HG02840 (cell line): ENCODE measurements around the gene CENPA.
A peak's percentile ranks its signal among the peaks of the same experiment; 100 is the strongest.
"Not testable (repeated sequence)": the region's sequence is repeated elsewhere in the genome, so short reads cannot be mapped to it uniquely, and the experiment has no call there.

ENCODE experiments used
- ATAC-seq: cut with Tn5 transposase; IDR thresholded peaks from one replicate; pipeline ENCODE4 v1.9.1; 2021; ENCODE audit warnings: mild to moderate bottlenecking, moderate library complexity, moderate number of reproducible peaks; ENCODE audit not compliant: unreplicated experiment, low FRiP score

The CENPA gene

DNA sequence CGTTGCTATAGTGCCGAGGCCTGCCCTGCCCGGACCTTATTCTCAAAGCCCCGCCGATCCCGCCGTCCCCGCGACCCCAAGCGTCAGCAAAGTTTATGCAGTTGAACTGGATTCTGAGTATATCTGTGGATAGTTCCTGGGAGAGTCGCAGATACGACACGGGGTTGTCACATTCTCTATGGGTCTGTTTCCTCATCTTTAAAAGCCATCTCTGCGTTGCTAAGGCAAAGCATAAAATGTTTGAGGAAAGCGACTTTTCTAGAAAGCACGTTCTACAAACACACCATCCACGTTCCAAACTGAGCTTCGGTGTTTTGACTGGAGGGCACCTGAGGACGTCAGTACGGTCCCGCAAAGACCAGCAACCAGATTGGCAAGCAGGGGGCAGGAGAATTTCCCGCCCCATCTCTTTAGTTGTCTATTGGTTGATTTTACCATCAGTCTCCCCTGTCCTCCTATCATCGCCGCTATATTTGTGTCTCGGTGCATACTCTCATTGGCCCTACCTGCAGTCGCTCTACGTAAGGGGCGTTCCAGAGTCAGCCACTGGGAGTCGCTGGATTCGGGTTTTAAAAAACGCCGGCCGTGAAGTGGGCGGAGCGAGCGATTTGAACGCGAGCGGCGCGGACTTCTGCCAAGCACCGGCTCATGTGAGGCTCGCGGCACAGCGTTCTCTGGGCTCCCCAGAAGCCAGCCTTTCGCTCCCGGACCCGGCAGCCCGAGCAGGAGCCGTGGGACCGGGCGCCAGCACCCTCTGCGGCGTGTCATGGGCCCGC lies at the start of gene CENPA:
CENPA (plus strand) TSS at position 626 of the 776 bp plus-strand sequence; CDS start at position 767, 141 bp downstream.
- ATAC-seq: peak; percentile 98

DNA sequence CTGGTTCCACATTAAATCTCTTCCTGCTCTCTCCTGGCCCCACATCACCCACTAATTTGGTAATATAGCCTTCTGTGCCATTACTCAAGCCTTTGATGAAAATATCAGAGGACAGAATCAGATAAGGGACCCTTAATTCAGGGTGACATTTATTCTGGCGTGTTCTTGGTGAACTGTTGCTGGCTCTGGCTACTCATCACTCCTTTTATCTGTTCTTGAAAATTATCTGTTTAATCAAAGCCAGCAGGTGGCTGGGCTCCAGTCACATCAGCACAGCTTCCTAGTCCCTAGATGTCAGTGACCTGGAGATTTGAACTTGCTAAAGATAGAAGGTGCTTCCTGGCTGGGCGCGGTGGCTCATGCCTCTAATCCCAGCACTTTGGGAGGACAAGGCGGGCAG lies 48.6 kb upstream of the CENPA start:
- no peak for ATAC-seq

DNA sequence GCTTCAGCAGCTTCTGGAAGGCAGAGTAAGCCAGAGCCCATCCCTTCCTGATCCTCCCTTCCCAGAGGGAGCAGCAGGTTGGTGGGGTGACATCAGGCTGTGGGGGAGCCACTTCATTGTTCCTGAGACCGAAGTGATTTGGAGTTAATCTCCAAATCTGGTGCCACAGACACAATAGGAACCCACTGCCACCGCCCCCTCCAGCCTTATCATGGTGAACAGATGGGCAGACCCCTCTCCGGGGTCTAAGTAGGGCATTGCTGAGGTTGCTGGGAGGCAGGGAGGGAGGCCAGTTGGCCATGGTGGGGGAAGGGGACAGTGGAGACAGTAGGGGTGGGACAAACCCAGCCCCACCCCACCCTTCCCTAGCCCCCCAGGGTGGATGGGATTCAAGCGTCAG lies 47.4 kb upstream of the CENPA start:
- ATAC-seq: no peak

DNA sequence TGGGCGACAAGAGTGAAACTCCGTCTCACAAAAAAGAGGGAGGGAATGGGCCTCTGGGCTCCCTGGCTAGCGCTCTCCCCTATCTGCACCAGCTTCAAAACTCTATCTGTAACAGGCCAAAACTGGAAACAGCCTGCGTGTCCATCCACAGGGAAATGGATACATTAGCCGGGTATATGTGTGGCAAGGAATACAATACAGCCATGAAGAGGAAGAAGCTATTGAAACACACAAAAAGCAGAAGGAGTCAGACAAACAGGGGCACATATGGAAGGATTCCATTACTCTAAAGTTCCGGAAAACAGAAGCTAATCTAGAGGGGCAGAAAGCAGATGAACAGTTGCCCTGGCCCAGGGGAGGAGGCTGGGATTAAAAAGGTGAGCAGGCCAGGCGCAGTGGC lies 46.3 kb upstream of the CENPA start:
- ATAC-seq: no peak

DNA sequence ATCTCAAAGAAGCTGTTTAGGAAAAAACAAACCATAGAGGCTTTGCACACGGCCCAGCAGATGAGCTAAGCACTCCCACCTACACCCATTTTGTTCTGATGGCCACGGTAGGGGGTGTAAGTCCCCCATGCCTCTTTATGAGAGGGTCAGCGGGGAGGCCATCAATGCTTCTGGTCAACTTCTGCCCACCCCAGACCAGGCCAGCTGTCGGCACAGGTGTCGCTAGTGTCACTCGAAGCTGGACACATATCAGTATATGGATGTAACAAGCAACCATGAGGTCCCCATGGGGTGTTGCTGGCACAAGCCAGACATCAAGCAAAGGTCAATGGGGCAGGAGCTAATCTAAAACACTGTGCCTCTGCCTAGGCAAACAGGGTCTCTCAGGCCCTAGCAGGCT lies 45.5 kb upstream of the CENPA start:
- ATAC-seq: no peak

DNA sequence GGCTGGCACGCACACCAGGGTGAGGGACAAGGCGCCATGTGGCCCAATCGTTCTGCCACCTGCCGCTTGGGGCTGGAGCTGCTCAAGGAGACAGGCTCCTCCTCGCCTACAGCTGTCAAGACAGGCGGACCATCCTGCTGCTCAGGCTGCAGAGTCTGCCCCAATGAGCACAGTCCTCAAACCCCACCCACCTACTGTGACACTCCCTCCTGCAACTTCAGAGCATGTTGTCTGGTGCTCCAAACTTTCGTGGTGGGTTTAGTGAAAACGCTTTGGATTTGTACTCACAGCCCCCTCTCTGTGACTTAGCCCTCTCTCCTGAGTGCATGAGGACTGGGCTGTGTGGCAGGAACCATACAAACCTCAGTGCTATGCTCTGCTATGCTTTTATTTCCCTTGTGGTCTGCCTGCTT lies 45.0 kb upstream of the CENPA start:
- no peak for ATAC-seq

DNA sequence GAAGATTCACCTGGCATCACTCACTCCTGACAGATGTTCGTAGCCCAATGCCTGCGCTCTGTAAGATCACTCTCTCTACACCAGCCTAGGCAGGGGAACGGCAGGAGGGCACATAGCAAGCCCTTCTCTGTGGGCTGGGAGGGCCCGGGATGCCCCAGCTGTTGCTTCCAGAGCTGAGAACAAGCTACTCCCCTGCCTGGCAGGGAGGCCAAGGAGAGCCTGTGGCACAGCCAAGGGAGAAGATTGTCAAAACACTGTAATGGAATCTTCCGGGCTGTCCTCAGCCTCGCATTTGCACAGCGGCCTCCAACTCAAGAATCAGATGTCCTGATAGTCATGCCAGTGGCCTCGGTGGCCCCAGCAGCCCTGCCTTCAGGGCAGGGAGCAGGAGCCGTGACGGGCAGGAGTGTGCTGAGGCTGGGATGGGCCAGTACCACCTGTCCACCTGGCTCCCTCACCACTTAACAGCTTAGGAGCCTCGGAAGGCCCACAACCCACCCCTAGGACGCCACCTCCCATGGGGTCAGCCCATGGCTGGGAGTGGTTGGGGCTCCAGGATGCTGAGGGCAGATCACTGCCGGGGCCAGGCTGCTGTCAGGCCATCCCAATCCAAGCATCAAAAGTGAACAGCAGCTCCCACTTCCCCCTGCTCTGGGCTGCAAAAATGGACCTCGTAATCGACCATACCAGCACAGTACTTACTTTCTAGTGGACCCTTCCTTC lies 43.6 kb upstream of the CENPA start:
- no peak for ATAC-seq

DNA sequence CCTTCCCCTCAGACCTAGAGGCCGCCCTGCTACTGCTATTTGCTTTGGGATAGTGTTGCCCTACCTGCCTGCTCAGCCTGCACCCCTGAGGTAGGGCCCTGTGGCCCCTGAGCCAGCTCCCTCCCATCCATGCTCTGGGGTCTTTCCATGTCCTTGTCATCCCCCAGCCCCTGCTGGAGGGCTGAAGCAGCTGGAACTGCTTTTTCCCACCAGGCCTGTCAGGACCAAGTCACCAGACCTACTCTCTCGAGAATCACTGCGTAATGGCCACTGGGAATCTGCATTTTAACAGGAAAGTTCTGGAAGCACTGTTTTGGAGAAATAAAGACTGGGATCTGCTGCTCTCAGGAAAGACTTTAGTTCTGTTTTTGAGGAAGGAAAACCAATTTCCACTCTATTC lies 42.0 kb upstream of the CENPA start:
- ATAC-seq: no peak

DNA sequence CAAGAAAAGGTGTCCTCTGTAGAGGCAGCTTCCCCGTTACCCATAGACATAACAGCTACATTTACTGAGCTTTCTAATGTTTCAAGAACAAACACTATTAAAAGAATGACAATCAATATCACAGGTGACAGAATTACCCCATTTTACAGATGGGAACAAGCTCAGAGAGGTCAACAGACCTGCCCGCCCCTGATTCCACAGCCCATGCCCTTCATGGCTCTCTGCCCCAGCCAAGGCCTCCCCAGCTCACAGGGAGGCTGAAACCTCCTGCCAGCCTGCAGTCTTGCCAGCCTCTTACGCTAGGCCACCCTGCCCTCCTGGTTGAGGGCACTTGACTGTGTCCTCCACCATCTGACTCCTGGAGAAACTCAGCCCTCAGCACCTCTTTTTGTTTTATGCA lies 40.9 kb upstream of the CENPA start:
- no peak for ATAC-seq

DNA sequence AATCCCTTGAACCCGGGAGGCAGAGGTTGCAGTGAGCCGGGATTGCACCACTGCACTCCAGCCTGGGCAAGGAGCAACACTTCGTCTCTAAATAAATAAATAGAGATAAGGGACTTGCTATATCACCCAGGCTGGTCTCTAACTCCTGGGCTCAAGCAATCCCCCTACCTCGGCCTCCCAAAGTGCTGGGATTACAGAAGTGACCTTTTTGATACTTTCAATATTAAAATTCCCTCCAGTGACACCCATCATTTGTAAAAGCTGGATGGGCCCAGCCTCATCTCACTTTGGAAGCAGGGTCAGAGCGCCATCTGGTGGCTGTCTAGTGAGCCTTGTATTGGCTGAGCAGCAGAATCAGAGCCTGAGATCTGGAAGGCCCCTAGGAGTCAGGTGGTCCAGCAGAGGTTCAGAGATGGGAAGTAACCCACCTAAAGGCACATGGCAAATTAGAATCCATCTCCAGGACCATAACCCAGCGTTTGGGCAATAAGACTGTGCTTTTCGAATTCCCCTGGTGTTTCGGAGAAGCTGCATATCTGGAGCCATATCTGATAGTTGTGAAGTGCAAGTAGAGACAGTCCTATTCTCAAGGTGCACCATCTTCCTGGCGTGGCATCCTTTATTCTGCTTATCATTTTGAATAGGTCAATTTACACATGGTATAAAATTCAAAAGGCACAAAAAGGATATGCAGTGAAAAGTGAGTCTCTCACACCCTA lies 40.1 kb upstream of the CENPA start:
- ATAC-seq: no peak

DNA sequence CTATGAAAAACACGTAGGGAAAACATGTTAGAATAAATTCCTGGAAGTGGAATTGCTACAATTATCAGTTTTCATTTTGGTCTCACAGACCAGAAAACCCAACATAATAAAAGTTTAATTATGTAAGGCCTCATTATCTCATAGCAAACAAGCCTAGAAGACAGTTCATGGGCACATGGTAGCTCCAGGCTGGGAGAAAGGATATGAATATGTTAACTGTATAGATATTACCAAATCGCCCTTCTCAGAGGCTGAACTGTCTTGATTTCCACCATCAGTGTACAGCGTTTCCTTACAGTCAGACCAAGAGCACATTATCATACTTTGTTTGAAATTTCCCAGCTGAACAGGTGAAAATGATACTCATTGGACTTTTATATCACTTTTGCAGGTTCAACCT lies 38.9 kb upstream of the CENPA start:
- ATAC-seq: no peak

DNA sequence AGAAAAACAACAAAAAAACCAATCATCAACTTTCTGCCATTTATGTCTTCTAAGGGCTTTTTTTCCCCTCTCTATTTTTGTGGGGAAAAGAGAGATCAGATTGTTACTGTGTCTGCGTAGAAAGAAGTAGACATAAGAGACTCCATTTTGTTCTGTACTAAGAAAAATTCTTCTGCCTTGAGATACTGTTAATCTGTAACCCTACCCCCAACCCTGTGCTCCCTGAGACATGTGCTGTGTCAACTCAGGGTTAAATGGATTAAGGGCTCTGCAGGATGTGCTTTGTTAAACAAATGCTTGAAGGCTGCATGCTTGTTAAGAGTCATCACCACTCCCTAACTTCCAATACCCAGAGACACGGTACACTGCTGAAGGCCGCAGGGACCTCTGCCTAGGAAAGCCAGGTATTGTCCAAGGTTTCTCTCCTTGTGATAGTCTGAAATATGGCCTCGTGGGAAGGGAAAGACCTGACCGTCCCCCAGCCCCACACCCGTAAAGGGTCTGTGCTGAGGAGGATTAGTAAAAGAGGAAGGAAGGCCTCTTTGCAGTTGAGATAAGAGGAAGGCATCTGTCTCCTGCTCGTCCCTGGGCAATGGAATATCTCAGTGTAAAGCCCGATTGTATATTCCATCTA lies 36.0 kb upstream of the CENPA start:
- not testable (repeated sequence) for ATAC-seq

DNA sequence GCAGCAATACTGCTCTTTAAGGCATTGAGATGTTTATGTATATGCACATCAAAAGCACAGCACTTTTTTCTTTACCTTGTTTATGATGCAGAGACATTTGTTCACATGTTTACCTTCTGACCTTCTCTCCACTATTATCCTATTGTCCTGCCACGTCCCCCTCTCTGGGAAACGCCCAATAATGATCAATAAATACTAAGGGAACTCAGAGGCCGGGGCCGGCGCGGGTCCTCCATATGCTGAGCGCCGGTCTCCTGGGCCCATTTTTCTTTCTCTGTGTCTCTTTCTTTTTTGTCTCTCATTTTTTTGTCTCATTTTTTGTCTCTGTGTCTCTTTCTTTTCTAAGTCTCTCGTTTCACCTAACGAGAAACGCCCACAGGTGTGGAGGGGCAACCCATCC lies 35.4 kb upstream of the CENPA start:
- ATAC-seq: not testable (repeated sequence)

DNA sequence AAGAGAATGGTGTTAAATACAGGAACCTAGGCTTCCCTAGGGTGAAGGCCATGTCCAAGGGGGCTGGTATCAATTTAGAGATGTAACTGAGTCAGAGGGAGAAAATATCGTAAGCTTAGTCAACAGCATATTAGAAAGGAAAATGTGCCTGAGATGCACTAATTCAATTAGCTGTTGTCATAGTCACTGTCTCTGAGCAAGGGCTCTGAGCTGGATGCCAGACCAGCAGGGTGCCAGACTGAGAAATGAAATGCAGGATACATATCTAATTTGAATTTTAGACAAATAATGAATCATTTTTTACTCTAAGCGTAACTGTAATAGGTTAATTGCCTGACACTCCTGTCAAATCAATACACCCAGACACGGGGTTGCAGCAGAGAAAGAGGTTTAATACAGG lies 33.2 kb upstream of the CENPA start:
- no peak for ATAC-seq

DNA sequence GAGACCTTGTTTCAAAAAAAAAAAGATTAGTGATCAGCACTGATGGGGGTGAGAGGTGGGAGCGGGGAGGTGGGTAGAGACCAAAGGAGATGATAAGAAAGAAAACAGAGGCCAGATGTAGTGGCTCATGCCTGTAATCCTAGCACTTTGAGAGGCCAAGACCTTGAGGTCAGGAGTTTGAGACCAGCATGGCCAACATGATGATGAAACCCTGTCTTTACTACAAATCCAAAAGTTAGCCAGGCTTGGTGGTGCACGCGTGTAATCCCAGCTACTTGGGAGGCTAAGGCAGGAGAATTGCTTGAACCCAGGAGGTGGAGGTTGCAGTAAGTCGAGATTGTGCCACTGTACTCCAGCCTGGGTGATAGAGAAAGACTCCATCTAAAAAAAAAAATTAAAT lies 31.3 kb upstream of the CENPA start:
- no peak for ATAC-seq

DNA sequence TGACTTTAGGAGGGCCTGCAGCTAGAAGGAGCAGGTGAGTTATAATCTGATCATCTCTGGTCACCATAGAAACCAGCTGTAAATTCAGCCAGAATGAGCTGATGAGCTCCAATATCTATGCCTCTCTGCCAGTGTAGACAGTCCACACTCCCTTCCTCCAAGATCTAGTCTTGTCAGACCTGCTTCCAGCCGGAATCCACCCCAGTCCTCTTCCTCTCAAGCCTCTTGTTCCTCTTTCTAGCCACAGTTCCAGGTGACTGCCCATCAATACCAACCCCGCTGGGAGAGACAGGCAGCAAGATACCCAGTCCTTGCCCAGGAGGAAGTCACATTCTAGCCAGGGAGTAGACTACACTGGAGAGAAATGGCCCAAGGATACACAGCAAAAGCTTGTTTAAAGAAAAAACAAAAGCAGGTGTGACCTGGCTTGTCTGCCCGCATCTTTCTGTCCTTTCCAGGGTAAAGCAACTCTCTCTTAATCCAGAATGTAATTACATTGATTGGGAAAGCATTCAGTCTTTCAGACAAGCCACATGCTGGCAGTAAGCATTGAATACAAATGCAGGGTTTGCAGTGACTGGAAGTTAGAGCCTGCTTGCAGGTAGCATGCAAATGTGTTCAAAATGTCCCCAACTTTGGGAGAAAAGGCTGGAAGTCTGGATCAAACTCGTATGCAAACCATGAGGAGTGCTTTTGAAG lies 30.7 kb upstream of the CENPA start:
- no peak for ATAC-seq

DNA sequence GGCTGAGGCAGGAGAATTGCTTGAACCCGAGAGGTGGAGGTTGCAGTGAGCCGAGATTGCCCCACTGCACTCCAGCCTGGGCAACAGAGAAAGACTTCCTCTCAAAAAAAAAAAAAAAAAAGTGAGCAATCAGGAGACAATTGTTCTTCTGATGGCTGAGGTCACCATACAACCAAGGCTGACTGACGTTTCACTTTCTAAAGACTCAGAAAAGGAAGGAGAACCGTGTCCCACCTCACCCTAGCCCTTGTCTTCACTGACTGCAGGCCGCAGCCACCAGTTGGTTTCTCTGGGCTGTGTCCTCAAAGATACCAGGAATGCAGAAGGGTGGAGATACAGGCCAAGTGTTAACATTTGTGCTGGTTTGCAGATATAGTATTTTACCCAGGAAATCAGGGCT lies 29.5 kb upstream of the CENPA start:
- no peak for ATAC-seq

DNA sequence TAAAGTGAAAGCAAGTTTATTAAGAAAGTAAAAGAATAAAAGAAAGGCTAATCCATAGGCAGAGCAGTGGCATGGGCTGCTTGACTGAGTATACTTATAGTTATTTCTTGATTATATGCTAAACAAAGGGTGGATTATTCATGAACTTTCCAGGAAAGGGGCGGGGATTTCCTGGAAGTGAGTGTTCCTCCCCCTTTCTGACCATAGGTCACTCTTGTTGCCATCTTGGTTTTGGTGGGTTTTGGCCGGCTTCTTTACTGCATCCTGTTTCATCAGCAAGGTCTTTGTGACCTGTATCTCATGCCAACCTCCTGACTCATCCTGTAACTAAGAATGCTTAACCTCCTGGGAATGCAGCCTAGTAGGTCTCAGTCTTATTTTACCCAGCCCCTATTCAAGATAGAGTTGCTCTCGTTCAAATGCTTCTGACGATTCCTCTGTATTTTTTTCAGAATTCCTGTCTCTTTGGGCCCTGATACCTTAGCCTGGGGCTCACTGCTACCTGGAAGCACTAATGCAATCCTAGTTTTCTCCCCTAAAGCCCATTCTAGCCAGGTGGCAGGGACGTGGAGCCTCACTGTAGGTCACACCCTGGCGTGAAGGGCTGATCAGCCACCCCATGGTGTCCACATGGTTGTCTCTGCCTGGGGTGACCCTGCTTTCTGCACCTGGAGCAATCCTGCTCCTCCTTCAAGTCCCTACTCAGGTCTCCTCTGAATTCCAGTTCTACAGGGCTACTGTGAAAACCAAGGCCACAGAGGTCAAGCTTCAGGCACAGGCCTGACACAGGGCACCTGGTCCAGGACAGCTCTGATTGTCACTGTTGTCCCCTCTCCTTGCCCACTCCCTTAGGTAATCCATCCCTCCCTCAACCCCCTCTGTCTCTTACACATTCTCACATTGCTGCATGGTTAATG lies 27.7 kb upstream of the CENPA start:
- no peak for ATAC-seq

DNA sequence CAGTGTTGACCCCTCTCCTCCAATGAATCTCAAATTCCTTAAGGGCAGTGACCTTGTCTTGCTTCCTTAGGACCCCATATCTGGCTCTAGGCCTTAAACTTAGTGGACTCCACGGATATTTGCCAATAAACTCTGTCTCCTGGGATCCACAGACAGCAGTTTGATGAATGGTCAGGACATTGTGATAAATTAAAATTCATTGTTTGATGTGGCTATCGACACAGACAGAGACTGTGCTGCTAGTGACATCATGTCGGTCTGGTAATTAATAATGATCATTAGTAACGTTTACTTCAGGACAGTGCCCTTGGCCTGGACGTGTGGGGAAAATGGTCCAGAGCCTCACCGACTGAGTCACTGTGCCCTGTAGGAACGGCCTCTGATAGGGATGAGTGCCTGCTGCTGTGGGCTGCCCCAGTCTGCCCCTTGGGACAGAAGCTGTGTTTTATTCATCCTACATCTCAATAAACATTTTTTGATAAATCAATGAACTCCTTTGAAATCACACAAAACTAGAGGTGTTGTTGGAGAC lies 27.0 kb upstream of the CENPA start:
- ATAC-seq: no peak
